Measurements from ENCODE around the gene UVSSA. TPM values are rescaled to one million over a fixed set of nuclear protein-coding genes. Genes with fewer than 3 reads are reported as not detected.

Gene UVSSA, protein sequence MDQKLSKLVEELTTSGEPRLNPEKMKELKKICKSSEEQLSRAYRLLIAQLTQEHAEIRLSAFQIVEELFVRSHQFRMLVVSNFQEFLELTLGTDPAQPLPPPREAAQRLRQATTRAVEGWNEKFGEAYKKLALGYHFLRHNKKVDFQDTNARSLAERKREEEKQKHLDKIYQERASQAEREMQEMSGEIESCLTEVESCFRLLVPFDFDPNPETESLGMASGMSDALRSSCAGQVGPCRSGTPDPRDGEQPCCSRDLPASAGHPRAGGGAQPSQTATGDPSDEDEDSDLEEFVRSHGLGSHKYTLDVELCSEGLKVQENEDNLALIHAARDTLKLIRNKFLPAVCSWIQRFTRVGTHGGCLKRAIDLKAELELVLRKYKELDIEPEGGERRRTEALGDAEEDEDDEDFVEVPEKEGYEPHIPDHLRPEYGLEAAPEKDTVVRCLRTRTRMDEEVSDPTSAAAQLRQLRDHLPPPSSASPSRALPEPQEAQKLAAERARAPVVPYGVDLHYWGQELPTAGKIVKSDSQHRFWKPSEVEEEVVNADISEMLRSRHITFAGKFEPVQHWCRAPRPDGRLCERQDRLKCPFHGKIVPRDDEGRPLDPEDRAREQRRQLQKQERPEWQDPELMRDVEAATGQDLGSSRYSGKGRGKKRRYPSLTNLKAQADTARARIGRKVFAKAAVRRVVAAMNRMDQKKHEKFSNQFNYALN
- 28.3 TPM for total RNA-seq
- long read RNA-seq, partial matches to known transcripts, result 10 of 25 reads
- long read RNA-seq, other reads (novel, unspliced or antisense), result 15 of 25 reads

DNA sequence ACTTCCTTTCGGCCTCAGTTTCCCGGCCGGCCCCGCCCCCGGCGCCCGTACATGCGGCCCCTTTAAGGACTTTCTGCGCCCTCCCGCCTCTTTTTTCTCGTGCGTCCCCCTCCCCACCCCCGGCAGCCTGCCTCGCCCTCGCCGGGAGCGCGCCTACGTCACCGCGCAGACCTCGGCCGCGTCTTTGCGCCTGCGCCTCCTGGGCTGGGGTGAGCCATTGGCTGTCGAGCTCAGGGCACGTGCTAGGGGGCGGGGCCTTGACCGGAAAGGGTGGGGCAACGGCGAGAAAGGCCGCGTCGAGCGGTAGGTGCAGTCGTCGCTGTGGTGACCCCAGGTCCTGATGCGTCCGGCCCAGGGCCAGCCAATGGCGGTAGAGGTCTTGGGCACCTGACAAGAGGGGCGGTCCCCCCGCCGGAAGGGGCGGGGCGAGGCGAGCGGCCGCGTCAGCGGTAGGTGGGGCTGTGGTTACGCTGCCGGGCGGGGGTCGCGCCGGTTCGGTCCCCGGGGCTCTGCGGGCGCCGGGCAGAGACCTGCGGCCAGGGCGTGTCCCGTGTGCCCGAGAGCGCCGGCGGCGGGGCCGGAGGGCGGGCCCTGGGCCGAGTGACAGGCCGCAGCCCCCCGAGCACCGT is at the start of gene UVSSA:
UVSSA (plus strand) TSS at position 428 of the 629 bp plus-strand sequence. CDS start 884 bp downstream, outside the sequence.
- no peaks in the 10 kb centered on the region for H3K27me3 ChIP-seq
- H3K4me1 ChIP-seq, result peaks cover 31% of the 10 kb centered on the region
- intact Hi-C loops (cut with DNase I), result loop anchor here (10.0 kb wide), 1 partner anchor 92 kb away; no protein-coding TSS in a partner anchor
- H3K27ac ChIP-seq, result peak within 1 kb of the TSS; percentile 98
- peak within 1 kb of the TSS; percentile 87 for H3K4me3 ChIP-seq
- H3K9me3 ChIP-seq, result no peaks in the 10 kb centered on the region
- DNase-seq, result peak; percentile 100
- ATAC-seq, result peak; percentile 94
- peaks cover 8% of the 10 kb centered on the region for H3K36me3 ChIP-seq
- TF ChIP-seq, protein P1, sequence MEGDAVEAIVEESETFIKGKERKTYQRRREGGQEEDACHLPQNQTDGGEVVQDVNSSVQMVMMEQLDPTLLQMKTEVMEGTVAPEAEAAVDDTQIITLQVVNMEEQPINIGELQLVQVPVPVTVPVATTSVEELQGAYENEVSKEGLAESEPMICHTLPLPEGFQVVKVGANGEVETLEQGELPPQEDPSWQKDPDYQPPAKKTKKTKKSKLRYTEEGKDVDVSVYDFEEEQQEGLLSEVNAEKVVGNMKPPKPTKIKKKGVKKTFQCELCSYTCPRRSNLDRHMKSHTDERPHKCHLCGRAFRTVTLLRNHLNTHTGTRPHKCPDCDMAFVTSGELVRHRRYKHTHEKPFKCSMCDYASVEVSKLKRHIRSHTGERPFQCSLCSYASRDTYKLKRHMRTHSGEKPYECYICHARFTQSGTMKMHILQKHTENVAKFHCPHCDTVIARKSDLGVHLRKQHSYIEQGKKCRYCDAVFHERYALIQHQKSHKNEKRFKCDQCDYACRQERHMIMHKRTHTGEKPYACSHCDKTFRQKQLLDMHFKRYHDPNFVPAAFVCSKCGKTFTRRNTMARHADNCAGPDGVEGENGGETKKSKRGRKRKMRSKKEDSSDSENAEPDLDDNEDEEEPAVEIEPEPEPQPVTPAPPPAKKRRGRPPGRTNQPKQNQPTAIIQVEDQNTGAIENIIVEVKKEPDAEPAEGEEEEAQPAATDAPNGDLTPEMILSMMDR (IDR thresholded peaks at IDR 0.05), result no peak

DNA sequence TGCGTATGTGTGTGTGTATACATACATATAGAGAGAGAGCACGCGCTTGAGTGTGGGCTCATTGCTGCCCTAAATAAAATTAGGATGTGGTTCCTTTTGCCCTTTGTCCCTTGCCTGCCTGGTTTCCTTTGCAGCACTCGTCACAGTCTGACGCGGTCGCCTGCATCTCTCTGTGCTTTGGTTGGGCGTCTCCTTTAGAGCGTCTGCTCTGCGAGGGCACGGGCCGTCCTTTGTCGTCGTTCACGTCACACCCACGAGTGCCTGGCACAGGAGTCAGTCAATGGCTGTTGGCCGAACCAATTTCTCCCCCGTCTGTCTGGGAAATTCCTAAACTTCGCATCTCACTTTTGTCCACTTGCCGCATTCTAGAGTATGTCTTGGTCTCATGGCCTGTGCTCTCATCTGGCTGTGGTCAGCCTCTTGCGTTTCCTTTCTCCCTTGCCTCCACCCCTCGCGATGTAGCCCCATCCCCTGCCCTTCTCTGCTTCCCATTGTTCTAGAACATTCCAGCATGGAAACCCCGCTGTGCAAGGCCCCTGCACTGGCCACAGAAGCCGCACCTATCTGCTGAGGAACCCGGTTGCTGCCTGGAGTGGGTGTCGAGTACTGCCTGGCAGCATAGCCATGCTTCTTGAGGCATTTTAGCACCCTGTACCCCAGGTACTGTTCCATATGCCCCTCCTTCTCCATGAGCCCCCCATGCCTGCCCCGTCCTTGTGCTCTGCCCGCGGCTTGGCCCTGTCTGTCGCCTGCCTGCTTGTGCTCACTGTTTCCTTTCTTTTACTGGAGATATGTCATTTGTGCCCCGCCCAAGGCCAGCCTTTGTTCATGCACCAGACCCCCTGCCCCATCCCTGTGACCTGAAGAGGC is 49.3 kb upstream of the UVSSA start:
- DNase-seq (peak; percentile 42), ATAC-seq (no peak)
- intact Hi-C loops (cut with DNase I), result no loop called here
- Histone ChIP-seq H3K27ac (no peak overlapping the region), H3K4me3 (no peak overlapping the region), H3K9me3 (no peaks in the 10 kb centered on the region), H3K36me3 (peaks cover 36% of the 10 kb centered on the region), H3K27me3 (no peaks in the 10 kb centered on the region), H3K4me1 (peaks cover 12% of the 10 kb centered on the region)
- TF ChIP-seq, protein P1 (IDR thresholded peaks at IDR 0.05), result no peak

DNA sequence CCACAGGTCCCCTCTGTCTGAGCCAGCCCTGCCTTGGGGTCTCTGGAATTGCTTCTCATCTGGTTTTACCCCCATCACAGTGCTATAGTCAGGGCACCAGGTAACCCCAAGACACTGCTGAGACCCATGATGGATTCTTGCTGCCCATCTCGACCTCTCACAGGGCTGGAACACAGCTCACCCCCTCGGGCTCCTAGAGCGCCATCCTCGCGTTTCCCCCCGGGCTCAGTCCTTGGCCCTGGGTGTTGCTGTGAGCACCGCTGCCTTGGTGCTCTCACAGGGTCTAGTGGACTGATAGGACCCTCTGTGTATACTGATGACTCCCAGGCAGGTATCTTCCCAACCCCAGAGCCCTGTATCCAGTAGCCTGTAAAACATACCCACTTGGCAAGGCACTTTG is 48.5 kb upstream of the UVSSA start:
- TF ChIP-seq, protein P1 (IDR thresholded peaks at IDR 0.05), result no peak
- intact Hi-C loops (cut with DNase I), result no loop called here
- DNase-seq (peak; percentile 30), ATAC-seq (no peak)
- Histone ChIP-seq H3K4me3 (no peak overlapping the region), H3K27me3 (no peaks in the 10 kb centered on the region), H3K27ac (no peak overlapping the region), H3K36me3 (peaks cover 36% of the 10 kb centered on the region), H3K9me3 (no peaks in the 10 kb centered on the region), H3K4me1 (peaks cover 11% of the 10 kb centered on the region)

DNA sequence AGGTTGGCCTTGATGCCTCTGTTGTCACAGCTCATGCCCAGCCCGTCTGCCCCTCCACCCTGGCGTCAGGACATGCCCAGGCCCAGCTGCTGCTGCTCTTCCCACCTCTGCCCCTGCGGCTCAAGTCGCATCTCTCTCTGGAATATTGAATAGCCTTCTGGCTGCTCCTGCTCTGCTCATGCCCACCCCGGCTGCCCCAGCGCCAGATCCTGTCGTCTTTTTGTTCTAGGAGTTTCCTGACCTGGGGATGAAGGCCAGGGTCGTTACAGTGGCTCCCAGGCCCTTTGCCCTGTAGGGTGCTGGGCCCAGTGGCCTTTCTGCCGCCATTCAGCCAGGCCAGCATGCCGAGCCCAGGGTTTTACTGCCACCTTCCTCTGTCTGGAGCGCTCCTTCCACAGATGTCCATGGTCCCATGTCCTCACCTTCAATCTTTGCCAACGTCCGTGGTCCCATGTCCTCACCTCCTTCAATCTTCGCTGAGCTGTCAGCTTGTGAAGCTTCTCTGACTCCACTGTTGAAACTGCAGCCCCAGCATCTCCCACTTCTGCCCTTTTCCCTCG is 47.6 kb upstream of the UVSSA start:
- H3K36me3 ChIP-seq, result peaks cover 36% of the 10 kb centered on the region
- intact Hi-C loops (cut with DNase I), result no loop called here
- H3K4me1 ChIP-seq, result peaks cover 3% of the 10 kb centered on the region
- peak; percentile 34 for DNase-seq
- H3K27me3 ChIP-seq, result no peaks in the 10 kb centered on the region
- no peak overlapping the region for H3K27ac ChIP-seq
- H3K4me3 ChIP-seq, result no peak overlapping the region
- TF ChIP-seq, protein P1 (IDR thresholded peaks at IDR 0.05), result no peak
- no peaks in the 10 kb centered on the region for H3K9me3 ChIP-seq
- ATAC-seq, result no peak

Measured in upper lobe of right lung (tissue), 1 donor.